Measurements from ENCODE around the gene SPG11.

SPG11 gene

DNA sequence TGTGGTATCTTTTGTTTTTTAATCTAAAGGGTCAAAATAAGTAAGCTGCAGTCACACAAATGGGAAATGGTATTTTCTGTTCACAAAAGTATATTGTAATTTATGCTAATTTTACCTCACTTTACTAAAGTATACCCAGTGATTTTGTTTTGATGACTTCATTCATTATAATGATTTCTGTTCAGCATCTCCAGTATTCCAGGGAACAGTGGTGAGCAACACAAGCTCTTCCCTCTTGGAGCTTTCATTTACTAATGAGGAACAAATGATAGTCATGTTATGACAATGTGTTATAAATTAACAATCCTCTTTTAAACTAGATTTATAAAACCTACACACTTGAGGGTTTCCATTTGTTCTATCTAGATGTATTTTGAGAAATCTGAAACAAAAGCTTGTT lies 147.0 kb downstream of the SPG11 start:
- no peak for ATAC-seq
